Esophagus squamous epithelium (tissue), 5 donors: ENCODE measurements around the gene GALM. TPM values are rescaled to one million over a fixed set of nuclear protein-coding genes. Genes with fewer than 3 reads are reported as not detected.

Experiments used
- DNase-seq: peaks from one replicate; lab custom pipeline; 2025; lab: John Stamatoyannopoulos, UW
- H3K27ac ChIP-seq, 4 donors: fragments of 200-600 bp; sonication (generic); one replicate each; pipeline ENCODE4 v1.5.1; 2016 to 2019; ENCODE audit warnings: mild to moderate bottlenecking in 1 of 4
- H3K27me3 ChIP-seq, 4 donors: fragments of 200-600 bp; sonication (generic); 1 replicate in 3 of 4; 2 replicates in 1 of 4; pipeline versions ENCODE4 v1.5.1 to v1.6.0; 2017 to 2021; ENCODE audit warnings: antibody characterized with exemption in 1 of 4
- H3K36me3 ChIP-seq, 3 donors: fragments of 200-600 bp; sonication (generic); one replicate each; pipeline ENCODE4 v1.5.1; 2016 to 2019
- H3K4me1 ChIP-seq, 3 donors: fragments of 200-600 bp; sonication (generic); one replicate each; pipeline ENCODE4 v1.5.1; 2017 to 2019
- H3K4me3 ChIP-seq, 4 donors: fragments of 200-600 bp; sonication (generic); 1 replicate in 3 of 4; 2 replicates in 1 of 4; pipeline ENCODE4 v1.5.1; 2016 to 2019; ENCODE audit warnings: mild to moderate bottlenecking in 2 of 4, moderate library complexity in 1 of 4
- H3K9me3 ChIP-seq, 3 donors: fragments of 200-600 bp; sonication (generic); one replicate each; pipeline ENCODE4 v1.5.1; 2016 to 2019
- CTCF ChIP-seq, 6 experiments: fragments of 450-650 bp in 4 of 6; fragments of 200-600 bp in 2 of 6; sonication (generic) in 2 of 6; IDR thresholded peaks; one replicate each; pipeline ENCODE4 v1.5.1; 2016 to 2019; ENCODE audit warnings: antibody characterized with exemption in 6 of 6, mild to moderate bottlenecking in 4 of 6, moderate library complexity in 4 of 6
- POLR2A ChIP-seq, 4 donors: fragments of 450-650 bp; IDR thresholded peaks; one replicate each; pipeline ENCODE4 v1.6.1; 2017; ENCODE audit warnings: antibody characterized with exemption in 4 of 4, mild to moderate bottlenecking in 4 of 4, moderate library complexity in 3 of 4
- WGBS, 2 donors: methylation state at CpG; one replicate each; pipeline ENCODE4 v1.1.5; 2018; 5-methylcytosine and 5-hydroxymethylcytosine counted together
- intact Hi-C: fragments of 100-400 bp; cut with DNase I; formaldehyde crosslinking; loops from one replicate; pipeline ENCODE4 v1.15.0; 2022
- total RNA-seq, 4 donors: library from RNA; depleted of rRNA; stranded (reverse); fragments of >200 nt; gene quantifications; one replicate each; pipeline ENCODE4 v1.1.0, GENCODE V29; 2016
- donor health status: DM: yes; HTN: yes; CAD: no.

GALM gene
- total RNA-seq, 4 donors from 2014 or later = 2.6 to 10.5 (median 4.8) TPM

- DNase-seq = no peak
- Histone ChIP-seq H3K4me3 (no peak overlapping the region), H3K9me3 (no peaks in the 10 kb centered on the region), H3K27me3 (no peaks in the 10 kb centered on the region), H3K4me1 (peaks cover 0 to 5% (median 0%) of the 10 kb centered on the region in 3 donors), H3K27ac (no peak overlapping the region), H3K36me3 (peaks cover 0 to 36% (median 7%) of the 10 kb centered on the region in 3 donors)
- 67 to 100% methylated on average over 1 of the region's 1 CpG for WGBS, 2 donors
- intact Hi-C loops = no loop called here
- TF ChIP-seq POLR2A (IDR thresholded peaks at IDR 0.05) (no peak), CTCF (IDR thresholded peaks at IDR 0.05) (no peak)
Measured at GRCh38 chr2:38727661-38728060, 61.7 kb downstream of the GALM start.

- peaks cover 0 to 46% (median 7%) of the 10 kb centered on the region in 3 donors for H3K36me3 ChIP-seq
- WGBS, 2 donors = 52 to 88% methylated on average over 2 of the region's 2 CpGs
- intact Hi-C loops = no loop called here
Measured at GRCh38 chr2:38728694-38729093, 62.8 kb downstream of the GALM start.

GRCh38 chr2:38731090-38731489, 65.2 kb downstream of the GALM start:
- Histone ChIP-seq H3K27ac (no peak overlapping the region), H3K27me3 (no peaks in the 10 kb centered on the region), H3K36me3 (peaks cover 0 to 53% (median 7%) of the 10 kb centered on the region in 3 donors), H3K9me3 (no peaks in the 10 kb centered on the region), H3K4me1 (peaks cover 0 to 14% (median 0%) of the 10 kb centered on the region in 3 donors), H3K4me3 (no peak overlapping the region)
- no peak for TF ChIP-seq POLR2A (IDR thresholded peaks at IDR 0.05)
- TF ChIP-seq CTCF (IDR thresholded peaks at IDR 0.05) = no peak
- 92 to 95% methylated on average over 7 of the region's 7 CpGs for WGBS, 2 donors
- intact Hi-C loops = loop anchor here (5.0 kb wide), 1 partner anchor 134 kb away; no protein-coding TSS in a partner anchor
- DNase-seq = no peak

More at GRCh38 chr2:38728694-38729093, 62.8 kb downstream of the GALM start:
- Histone ChIP-seq H3K27ac (no peak overlapping the region), H3K4me1 (no peaks in the 10 kb centered on the region), H3K9me3 (no peaks in the 10 kb centered on the region), H3K4me3 (no peak overlapping the region), H3K27me3 (no peaks in the 10 kb centered on the region)
- DNase-seq = no peak
- no peak for TF ChIP-seq CTCF (IDR thresholded peaks at IDR 0.05)
- no peak for TF ChIP-seq POLR2A (IDR thresholded peaks at IDR 0.05)

- no peak overlapping the region for H3K4me3 ChIP-seq
- DNase-seq = no peak
- peaks cover 0 to 53% (median 7%) of the 10 kb centered on the region in 3 donors for H3K36me3 ChIP-seq
- no peak overlapping the region for H3K27ac ChIP-seq
- no peaks in the 10 kb centered on the region for H3K9me3 ChIP-seq
- 86 to 88% methylated on average over 9 to 13 of the region's 14 CpGs for WGBS, 2 donors
- H3K4me1 ChIP-seq = peaks cover 0 to 17% (median 0%) of the 10 kb centered on the region in 3 donors
- no peak for TF ChIP-seq POLR2A (IDR thresholded peaks at IDR 0.05)
- TF ChIP-seq CTCF (IDR thresholded peaks at IDR 0.05) = no peak
- H3K27me3 ChIP-seq = no peaks in the 10 kb centered on the region
- intact Hi-C loops = loop anchor here (5.0 kb wide), 1 partner anchor 134 kb away; no protein-coding TSS in a partner anchor
Measured at GRCh38 chr2:38731684-38732221, 65.8 kb downstream of the GALM start.

GRCh38 chr2:38733300-38733971, 67.5 kb downstream of the GALM start:
- intact Hi-C loops = loop anchor here (5.0 kb wide), 1 partner anchor 136 kb away; no protein-coding TSS in a partner anchor
- WGBS, 2 donors = 77 to 82% methylated on average over 5 to 6 of the region's 6 CpGs

More at GRCh38 chr2:38733300-38733971, 67.5 kb downstream of the GALM start:
- no peak for DNase-seq
- H3K4me1 ChIP-seq = peaks cover 0 to 30% (median 6%) of the 10 kb centered on the region in 3 donors
- H3K27ac ChIP-seq = no peak overlapping the region
- H3K9me3 ChIP-seq = no peaks in the 10 kb centered on the region
- no peak overlapping the region for H3K4me3 ChIP-seq
- TF ChIP-seq CTCF (IDR thresholded peaks at IDR 0.05) (no peak), POLR2A (IDR thresholded peaks at IDR 0.05) (no peak)
- peaks cover 0 to 64% (median 7%) of the 10 kb centered on the region in 3 donors for H3K36me3 ChIP-seq
- H3K27me3 ChIP-seq = no peaks in the 10 kb centered on the region
